ENCODE measurements around the gene TRIM31. TPM values are rescaled to one million over a fixed set of nuclear protein-coding genes. Genes with fewer than 3 reads are reported as not detected.

TRIM31 gene
- total and polyA plus RNA-seq, 12 donors, result 0.13 to 0.80 (median 0.19) TPM; not detected in 8

- intact Hi-C loops (cut with DNase I), result no loop called here
- H3K36me3 ChIP-seq (replicated peaks in 1 of 2), result no peaks in the 10 kb centered on the region
- no peak overlapping the region for H3K27ac ChIP-seq
- peaks cover 3% of the 10 kb centered on the region for H3K27me3 ChIP-seq
- H3K4me3 ChIP-seq, result no peak overlapping the region
- 75 to 87% (median 84%) methylated on average over 10 of the region's 10 CpGs for WGBS, 4 donors
- no peak for DNase-seq
- TF ChIP-seq POLR2A (IDR thresholded peaks at IDR 0.05) (no peak), CTCF (IDR thresholded peaks at IDR 0.05) (no peak)
- H3K4me1 ChIP-seq (replicated peaks in 1 of 2), result no peaks in the 10 kb centered on the region
- no peaks in the 10 kb centered on the region for H3K9me3 ChIP-seq (replicated peaks in 1 of 3)
These were observed 37.9 kb upstream of the TRIM31 start for GRCh38 chr6:30150671-30151395.

GRCh38 chr6:30149858-30150550 is 37.1 kb upstream of the TRIM31 start:
- intact Hi-C loops (cut with DNase I), result no loop called here
- peaks cover 4% of the 10 kb centered on the region for H3K27me3 ChIP-seq
- no peaks in the 10 kb centered on the region for H3K9me3 ChIP-seq (replicated peaks in 1 of 3)
- no peaks in the 10 kb centered on the region for H3K36me3 ChIP-seq (replicated peaks in 1 of 2)
- no peak for DNase-seq
- no peak for TF ChIP-seq CTCF (IDR thresholded peaks at IDR 0.05)
- TF ChIP-seq POLR2A (IDR thresholded peaks at IDR 0.05), result no peak
- no peak overlapping the region for H3K27ac ChIP-seq
- 65 to 73% (median 71%) methylated on average over 7 of the region's 7 CpGs for WGBS, 4 donors
- H3K4me3 ChIP-seq, result no peak overlapping the region
- no peaks in the 10 kb centered on the region for H3K4me1 ChIP-seq (replicated peaks in 1 of 2)

- WGBS, 4 donors, result 58 to 71% (median 60%) methylated on average over 3 of the region's 3 CpGs
- intact Hi-C loops (cut with DNase I), result no loop called here
- no peaks in the 10 kb centered on the region for H3K9me3 ChIP-seq (replicated peaks in 1 of 3)
- no peak overlapping the region for H3K27ac ChIP-seq
- no peak for DNase-seq
- TF ChIP-seq POLR2A (IDR thresholded peaks at IDR 0.05) (no peak), CTCF (IDR thresholded peaks at IDR 0.05) (no peak)
- no peaks in the 10 kb centered on the region for H3K36me3 ChIP-seq (replicated peaks in 1 of 2)
- no peaks in the 10 kb centered on the region for H3K4me1 ChIP-seq (replicated peaks in 1 of 2)
- H3K27me3 ChIP-seq, result peaks cover 11% of the 10 kb centered on the region
- no peak overlapping the region for H3K4me3 ChIP-seq
These were observed 36.3 kb upstream of the TRIM31 start for GRCh38 chr6:30149234-30149633.

- WGBS, 4 donors, result 64 to 91% (median 79%) methylated on average over 3 of the region's 3 CpGs
- H3K9me3 ChIP-seq (replicated peaks in 1 of 3), result no peaks in the 10 kb centered on the region
- peaks cover 14% of the 10 kb centered on the region for H3K27me3 ChIP-seq
- intact Hi-C loops (cut with DNase I), result no loop called here
- H3K4me1 ChIP-seq (replicated peaks in 1 of 2), result no peaks in the 10 kb centered on the region
- H3K27ac ChIP-seq, result no peak overlapping the region
- TF ChIP-seq CTCF (IDR thresholded peaks at IDR 0.05), result no peak
- TF ChIP-seq POLR2A (IDR thresholded peaks at IDR 0.05), result no peak
- no peaks in the 10 kb centered on the region for H3K36me3 ChIP-seq (replicated peaks in 1 of 2)
- H3K4me3 ChIP-seq, result no peak overlapping the region
- no peak for DNase-seq
These were observed 34.2 kb upstream of the TRIM31 start for GRCh38 chr6:30147096-30147495.

All from adrenal gland (tissue), 12 donors.